SK-N-SH treated with all-trans-retinoic acid at 6 μM for 48 hours (cell line): ENCODE results near the gene FAM78B.

ENCODE experiments used
- BACH2 ChIP-seq: fragments of 250-450 bp; sonication (Bioruptor Pico); IDR thresholded peaks from 2 replicates; pipeline ENCODE4 v1.9.0; 2021; ENCODE audit warnings: mild to moderate bottlenecking, borderline replicate concordance
- GLIS3 ChIP-seq: fragments of 250-450 bp; sonication (Bioruptor Pico); IDR thresholded peaks from 2 replicates; pipeline ENCODE4 v1.5.0; 2020; ENCODE audit warnings: mild to moderate bottlenecking, moderate library complexity
- PPARA ChIP-seq: fragments of 250-450 bp; sonication (Bioruptor Pico); IDR thresholded peaks from 2 replicates; pipeline ENCODE4 v1.5.0; 2020; ENCODE audit warnings: mild to moderate bottlenecking, borderline replicate concordance
- SNAI2 ChIP-seq: fragments of 250-450 bp; sonication (Bioruptor Pico); IDR thresholded peaks from 2 replicates; pipeline ENCODE4 v1.5.0; 2020; ENCODE audit warnings: mild to moderate bottlenecking, moderate library complexity
- TOX ChIP-seq: fragments of 250-450 bp; sonication (Bioruptor Pico); IDR thresholded peaks from 2 replicates; pipeline ENCODE4 v1.8.0; 2021; ENCODE audit warnings: mild to moderate bottlenecking, moderate library complexity, borderline replicate concordance
- ZFP3 ChIP-seq: fragments of 250-450 bp; sonication (Bioruptor Pico); IDR thresholded peaks from 2 replicates; pipeline ENCODE4 v1.5.0; 2020; ENCODE audit warnings: mild to moderate bottlenecking, moderate library complexity
- ZFP30 ChIP-seq: fragments of 450-650 bp; formaldehyde crosslinking; IDR thresholded peaks from 2 replicates; pipeline ENCODE4 v1.5.0; 2022; ENCODE audit warnings: mild to moderate bottlenecking, moderate library complexity
- ZNF565 ChIP-seq: fragments of 450-650 bp; formaldehyde crosslinking; conservative IDR thresholded peaks from 2 replicates; pipeline ENCODE4 v1.5.0; 2020; ENCODE audit warnings: low read depth, mild to moderate bottlenecking, moderate library complexity
- TF ChIP-seq, protein P1 (sequence below): fragments of 250-450 bp; sonication (Bioruptor Pico); IDR thresholded peaks from 2 replicates; pipeline ENCODE4 v1.8.0; 2020; ENCODE audit warnings: mild to moderate bottlenecking, moderate library complexity, borderline replicate concordance
- TF ChIP-seq, protein P2 (sequence below): fragments of 250-450 bp; sonication (Bioruptor Pico); IDR thresholded peaks from 2 replicates; pipeline ENCODE4 v1.5.0; 2020; ENCODE audit warnings: mild to moderate bottlenecking, moderate library complexity
- TF ChIP-seq, protein P3 (sequence below): fragments of 250-450 bp; sonication (Bioruptor Pico); IDR thresholded peaks from 2 replicates; pipeline ENCODE4 v1.5.1; 2021; ENCODE audit warnings: mild to moderate bottlenecking, moderate library complexity
- TF ChIP-seq, protein P4 (sequence below): fragments of 250-450 bp; sonication (Bioruptor Pico); IDR thresholded peaks from 2 replicates; pipeline ENCODE4 v1.5.1; 2020; ENCODE audit warnings: low read depth, mild to moderate bottlenecking, moderate library complexity
- TF ChIP-seq, protein P5 (sequence below): fragments of 250-450 bp; sonication (Bioruptor Pico); IDR thresholded peaks from 2 replicates; pipeline ENCODE4 v1.8.0; 2021; ENCODE audit warnings: low read depth, mild to moderate bottlenecking, moderate library complexity, borderline replicate concordance

DNA sequence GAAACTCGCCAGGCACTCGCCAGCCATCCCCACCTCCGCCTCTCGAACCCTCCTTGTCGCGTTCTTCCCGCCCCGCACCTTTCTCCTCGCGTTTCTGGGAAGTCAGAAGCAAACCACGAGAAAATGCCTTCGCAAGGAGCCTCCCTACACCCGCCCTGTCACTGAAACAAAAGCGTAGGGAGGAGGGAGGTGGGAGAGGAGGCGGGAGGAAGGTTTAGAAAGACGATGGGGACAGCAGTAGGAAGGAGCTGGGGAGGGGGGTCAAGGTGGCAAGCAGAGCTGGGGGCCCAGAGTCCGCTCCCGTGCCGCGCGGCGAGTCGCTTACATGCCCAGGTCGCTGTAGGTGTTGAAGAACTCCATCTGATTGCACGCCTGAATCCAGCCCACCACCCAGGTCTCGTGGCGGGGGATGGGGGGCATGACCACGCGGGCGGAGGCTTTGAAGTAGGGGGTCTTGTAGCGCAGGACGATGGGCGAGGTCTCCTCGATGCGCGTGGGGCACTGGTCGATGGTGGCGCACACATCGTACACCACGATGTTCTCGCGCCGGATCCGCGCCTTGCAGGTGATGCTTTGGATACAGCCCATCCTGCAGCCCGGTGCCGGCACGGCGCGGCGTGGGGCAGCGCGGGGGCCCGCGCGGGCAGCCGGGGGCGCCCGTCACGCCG, 1.0 kb downstream of the FAM78B start:
- TF ChIP-seq, protein P1, sequence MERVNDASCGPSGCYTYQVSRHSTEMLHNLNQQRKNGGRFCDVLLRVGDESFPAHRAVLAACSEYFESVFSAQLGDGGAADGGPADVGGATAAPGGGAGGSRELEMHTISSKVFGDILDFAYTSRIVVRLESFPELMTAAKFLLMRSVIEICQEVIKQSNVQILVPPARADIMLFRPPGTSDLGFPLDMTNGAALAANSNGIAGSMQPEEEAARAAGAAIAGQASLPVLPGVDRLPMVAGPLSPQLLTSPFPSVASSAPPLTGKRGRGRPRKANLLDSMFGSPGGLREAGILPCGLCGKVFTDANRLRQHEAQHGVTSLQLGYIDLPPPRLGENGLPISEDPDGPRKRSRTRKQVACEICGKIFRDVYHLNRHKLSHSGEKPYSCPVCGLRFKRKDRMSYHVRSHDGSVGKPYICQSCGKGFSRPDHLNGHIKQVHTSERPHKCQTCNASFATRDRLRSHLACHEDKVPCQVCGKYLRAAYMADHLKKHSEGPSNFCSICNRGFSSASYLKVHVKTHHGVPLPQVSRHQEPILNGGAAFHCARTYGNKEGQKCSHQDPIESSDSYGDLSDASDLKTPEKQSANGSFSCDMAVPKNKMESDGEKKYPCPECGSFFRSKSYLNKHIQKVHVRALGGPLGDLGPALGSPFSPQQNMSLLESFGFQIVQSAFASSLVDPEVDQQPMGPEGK (CRISPR knock-in tag): no peak
- TF ChIP-seq GLIS3 (CRISPR knock-in tag) (no peak), SNAI2 (no peak), PPARA (CRISPR knock-in tag) (no peak), ZFP30 (CRISPR knock-in tag) (no peak), BACH2 (CRISPR knock-in tag) (no peak), TOX (no peak), ZFP3 (CRISPR knock-in tag) (no peak), ZNF565 (no peak)
- TF ChIP-seq, protein P2, sequence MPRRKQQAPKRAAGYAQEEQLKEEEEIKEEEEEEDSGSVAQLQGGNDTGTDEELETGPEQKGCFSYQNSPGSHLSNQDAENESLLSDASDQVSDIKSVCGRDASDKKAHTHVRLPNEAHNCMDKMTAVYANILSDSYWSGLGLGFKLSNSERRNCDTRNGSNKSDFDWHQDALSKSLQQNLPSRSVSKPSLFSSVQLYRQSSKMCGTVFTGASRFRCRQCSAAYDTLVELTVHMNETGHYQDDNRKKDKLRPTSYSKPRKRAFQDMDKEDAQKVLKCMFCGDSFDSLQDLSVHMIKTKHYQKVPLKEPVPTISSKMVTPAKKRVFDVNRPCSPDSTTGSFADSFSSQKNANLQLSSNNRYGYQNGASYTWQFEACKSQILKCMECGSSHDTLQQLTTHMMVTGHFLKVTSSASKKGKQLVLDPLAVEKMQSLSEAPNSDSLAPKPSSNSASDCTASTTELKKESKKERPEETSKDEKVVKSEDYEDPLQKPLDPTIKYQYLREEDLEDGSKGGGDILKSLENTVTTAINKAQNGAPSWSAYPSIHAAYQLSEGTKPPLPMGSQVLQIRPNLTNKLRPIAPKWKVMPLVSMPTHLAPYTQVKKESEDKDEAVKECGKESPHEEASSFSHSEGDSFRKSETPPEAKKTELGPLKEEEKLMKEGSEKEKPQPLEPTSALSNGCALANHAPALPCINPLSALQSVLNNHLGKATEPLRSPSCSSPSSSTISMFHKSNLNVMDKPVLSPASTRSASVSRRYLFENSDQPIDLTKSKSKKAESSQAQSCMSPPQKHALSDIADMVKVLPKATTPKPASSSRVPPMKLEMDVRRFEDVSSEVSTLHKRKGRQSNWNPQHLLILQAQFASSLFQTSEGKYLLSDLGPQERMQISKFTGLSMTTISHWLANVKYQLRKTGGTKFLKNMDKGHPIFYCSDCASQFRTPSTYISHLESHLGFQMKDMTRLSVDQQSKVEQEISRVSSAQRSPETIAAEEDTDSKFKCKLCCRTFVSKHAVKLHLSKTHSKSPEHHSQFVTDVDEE (CRISPR knock-in tag): no peak
- TF ChIP-seq, protein P3, sequence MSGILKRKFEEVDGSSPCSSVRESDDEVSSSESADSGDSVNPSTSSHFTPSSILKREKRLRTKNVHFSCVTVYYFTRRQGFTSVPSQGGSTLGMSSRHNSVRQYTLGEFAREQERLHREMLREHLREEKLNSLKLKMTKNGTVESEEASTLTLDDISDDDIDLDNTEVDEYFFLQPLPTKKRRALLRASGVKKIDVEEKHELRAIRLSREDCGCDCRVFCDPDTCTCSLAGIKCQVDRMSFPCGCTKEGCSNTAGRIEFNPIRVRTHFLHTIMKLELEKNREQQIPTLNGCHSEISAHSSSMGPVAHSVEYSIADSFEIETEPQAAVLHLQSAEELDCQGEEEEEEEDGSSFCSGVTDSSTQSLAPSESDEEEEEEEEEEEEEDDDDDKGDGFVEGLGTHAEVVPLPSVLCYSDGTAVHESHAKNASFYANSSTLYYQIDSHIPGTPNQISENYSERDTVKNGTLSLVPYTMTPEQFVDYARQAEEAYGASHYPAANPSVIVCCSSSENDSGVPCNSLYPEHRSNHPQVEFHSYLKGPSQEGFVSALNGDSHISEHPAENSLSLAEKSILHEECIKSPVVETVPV (CRISPR knock-in tag): no peak
- TF ChIP-seq, protein P4, sequence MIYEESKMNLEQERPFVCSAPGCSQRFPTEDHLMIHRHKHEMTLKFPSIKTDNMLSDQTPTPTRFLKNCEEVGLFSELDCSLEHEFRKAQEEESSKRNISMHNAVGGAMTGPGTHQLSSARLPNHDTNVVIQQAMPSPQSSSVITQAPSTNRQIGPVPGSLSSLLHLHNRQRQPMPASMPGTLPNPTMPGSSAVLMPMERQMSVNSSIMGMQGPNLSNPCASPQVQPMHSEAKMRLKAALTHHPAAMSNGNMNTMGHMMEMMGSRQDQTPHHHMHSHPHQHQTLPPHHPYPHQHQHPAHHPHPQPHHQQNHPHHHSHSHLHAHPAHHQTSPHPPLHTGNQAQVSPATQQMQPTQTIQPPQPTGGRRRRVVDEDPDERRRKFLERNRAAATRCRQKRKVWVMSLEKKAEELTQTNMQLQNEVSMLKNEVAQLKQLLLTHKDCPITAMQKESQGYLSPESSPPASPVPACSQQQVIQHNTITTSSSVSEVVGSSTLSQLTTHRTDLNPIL (CRISPR knock-in tag): no peak
- TF ChIP-seq, protein P5, sequence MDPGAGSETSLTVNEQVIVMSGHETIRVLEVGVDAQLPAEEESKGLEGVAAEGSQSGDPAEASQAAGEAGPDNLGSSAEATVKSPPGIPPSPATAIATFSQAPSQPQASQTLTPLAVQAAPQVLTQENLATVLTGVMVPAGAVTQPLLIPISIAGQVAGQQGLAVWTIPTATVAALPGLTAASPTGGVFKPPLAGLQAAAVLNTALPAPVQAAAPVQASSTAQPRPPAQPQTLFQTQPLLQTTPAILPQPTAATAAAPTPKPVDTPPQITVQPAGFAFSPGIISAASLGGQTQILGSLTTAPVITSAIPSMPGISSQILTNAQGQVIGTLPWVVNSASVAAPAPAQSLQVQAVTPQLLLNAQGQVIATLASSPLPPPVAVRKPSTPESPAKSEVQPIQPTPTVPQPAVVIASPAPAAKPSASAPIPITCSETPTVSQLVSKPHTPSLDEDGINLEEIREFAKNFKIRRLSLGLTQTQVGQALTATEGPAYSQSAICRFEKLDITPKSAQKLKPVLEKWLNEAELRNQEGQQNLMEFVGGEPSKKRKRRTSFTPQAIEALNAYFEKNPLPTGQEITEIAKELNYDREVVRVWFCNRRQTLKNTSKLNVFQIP (CRISPR knock-in tag): no peak
